GM18498 (cell line): Measurements from ENCODE around the gene HTR3A.

Source experiments
- ATAC-seq: cut with Tn5 transposase; IDR thresholded peaks from one replicate; pipeline ENCODE4 v1.9.1; 2021; ENCODE audit warnings: mild to moderate bottlenecking, moderate library complexity; ENCODE audit not compliant: unreplicated experiment

HTR3A gene

GRCh38 chr11:113977701-113978100 is 2.8 kb downstream of the HTR3A start:
- ATAC-seq, result no peak

- no peak for ATAC-seq
Measured at GRCh38 chr11:113979431-113979830, 4.5 kb downstream of the HTR3A start.

GRCh38 chr11:113980785-113981184 is 5.9 kb downstream of the HTR3A start:
- no peak for ATAC-seq

- ATAC-seq, result no peak
Measured at GRCh38 chr11:113982306-113982705, 7.4 kb downstream of the HTR3A start.

GRCh38 chr11:113984781-113985180 is 9.9 kb downstream of the HTR3A start:
- no peak for ATAC-seq

GRCh38 chr11:113985906-113986305 is 11.0 kb downstream of the HTR3A start:
- no peak for ATAC-seq

- ATAC-seq, result no peak
Measured at GRCh38 chr11:113986351-113987140, 11.6 kb downstream of the HTR3A start.

GRCh38 chr11:113989381-113989780 is 14.5 kb downstream of the HTR3A start:
- ATAC-seq, result no peak

- no peak for ATAC-seq
Measured at GRCh38 chr11:113989916-113990315, 15.0 kb downstream of the HTR3A start.

- ATAC-seq, result no peak
Measured at GRCh38 chr11:113991170-113991569, 16.3 kb downstream of the HTR3A start.

- no peak for ATAC-seq
Measured at GRCh38 chr11:113991718-113992458, 17.0 kb downstream of the HTR3A start.

GRCh38 chr11:113992459-113993110 is 17.7 kb downstream of the HTR3A start:
- ATAC-seq, result no peak

- no peak for ATAC-seq
Measured at GRCh38 chr11:113994077-113994954, 19.4 kb downstream of the HTR3A start.

GRCh38 chr11:113997473-113997872 is 22.6 kb downstream of the HTR3A start:
- no peak for ATAC-seq

- no peak for ATAC-seq
Measured at GRCh38 chr11:113998574-113998973, 23.7 kb downstream of the HTR3A start.

GRCh38 chr11:114000526-114000925 is 25.6 kb downstream of the HTR3A start:
- ATAC-seq, result no peak

- ATAC-seq, result no peak
Measured at GRCh38 chr11:114001416-114001815, 26.5 kb downstream of the HTR3A start.

GRCh38 chr11:114008331-114008730 is 33.4 kb downstream of the HTR3A start:
- ATAC-seq, result no peak

- ATAC-seq, result no peak
Measured at GRCh38 chr11:114010931-114011330, 36.0 kb downstream of the HTR3A start.

GRCh38 chr11:114011443-114011842 is 36.5 kb downstream of the HTR3A start:
- no peak for ATAC-seq

GRCh38 chr11:114015117-114015516 is 40.2 kb downstream of the HTR3A start:
- no peak for ATAC-seq
